Panc1 (cell line): Measurements from ENCODE around the gene BMP10. TPM values are rescaled to one million over a fixed set of nuclear protein-coding genes. Genes with fewer than 3 reads are reported as not detected.

Source experiments
- ATAC-seq: fragments of 200-7000 bp; cut with Tn5 transposase; 2 replicates; pipeline ENCODE4 v1.9.1; 2020; ENCODE audit warnings: mild to moderate bottlenecking, moderate library complexity
- BruUV-seq: library from RNA; stranded (reverse); fragments of 400-500 nt; replicated peaks from 2 replicates; lab custom pipeline; 2021; lab: Mats Ljungman, UMichigan
- CTCF ChIA-PET: fragments of 300-600 bp; sonication (Branson Sonifier 250); formaldehyde crosslinking; loops from one replicate; lab custom pipeline; 2022; ENCODE audit warnings: antibody characterized with exemption; lab: Charles Lee
- POLR2A ChIA-PET: fragments of 300-600 bp; sonication (Branson Sonifier 250); formaldehyde crosslinking; loops from one replicate; lab custom pipeline; 2022; ENCODE audit warnings: antibody characterized with exemption; lab: Charles Lee
- DNase-seq: peaks from one replicate; pipeline ENCODE4 v3.0.0-alpha.2; 2010; ENCODE audit warnings: low read depth, low spot score
- H3K27ac ChIP-seq: 2 replicates; pipeline ENCODE4 v1.5.1; 2011; ENCODE audit warnings: mild to moderate bottlenecking, low read length, inconsistent platforms
- H3K27me3 ChIP-seq: fragments of 200-500 bp; sonication (Bioruptor generic); 2 replicates; pipeline ENCODE4 v1.6.0; 2014; ENCODE audit warnings: low read length, inconsistent platforms; ENCODE audit not compliant: control insufficient read depth, insufficient read depth
- H3K36me3 ChIP-seq: fragments of 200-500 bp; sonication (Bioruptor generic); 2 replicates; pipeline ENCODE4 v1.5.1; 2014; ENCODE audit warnings: inconsistent platforms, mild to moderate bottlenecking, low read length, moderate library complexity; ENCODE audit not compliant: control insufficient read depth, insufficient read depth
- H3K4me1 ChIP-seq: 2 replicates; pipeline ENCODE4 v1.5.1; 2011; ENCODE audit warnings: inconsistent platforms, mild to moderate bottlenecking, low read length, moderate library complexity; ENCODE audit not compliant: control insufficient read depth, insufficient read depth
- H3K4me3 ChIP-seq, 2 experiments: 2 replicates each; pipeline ENCODE4 v1.5.1; 2011 to 2012; ENCODE audit warnings: low read depth in 2 of 2, low read length in 2 of 2, mild to moderate bottlenecking in 2 of 2, inconsistent platforms in 1 of 2, moderate library complexity in 1 of 2
- H3K9me3 ChIP-seq: fragments of 200-500 bp; sonication (Bioruptor generic); 2 replicates; pipeline ENCODE4 v1.5.1; 2014; ENCODE audit warnings: low read depth, mild to moderate bottlenecking, inconsistent platforms, low read length, moderate library complexity; ENCODE audit not compliant: control insufficient read depth, insufficient read depth
- CTCF ChIP-seq: fragments of 450-650 bp; IDR thresholded peaks from 2 replicates; pipeline ENCODE4 v1.5.1; 2017; ENCODE audit warnings: mild to moderate bottlenecking
- POLR2AphosphoS5 ChIP-seq: IDR thresholded peaks from 2 replicates; pipeline ENCODE4 v1.6.1; 2012; ENCODE audit warnings: mild to moderate bottlenecking, low read depth, low read length, moderate library complexity
- SIN3A ChIP-seq: IDR thresholded peaks from 2 replicates; pipeline ENCODE4 v1.6.1; 2012; ENCODE audit warnings: low read depth, mild to moderate bottlenecking, low read length, moderate library complexity, borderline replicate concordance; ENCODE audit not compliant: insufficient read depth
- TCF7L2 ChIP-seq: IDR thresholded peaks from 2 replicates; pipeline ENCODE4 v1.6.1; 2011; ENCODE audit warnings: mild to moderate bottlenecking, low read depth, low read length, inconsistent platforms
- in situ Hi-C: cut with HindIII; loops from 2 replicates; pipeline ENCODE4 v1.10.0; 2016; ENCODE audit warnings: low sequenced_read_pairs, low pct_unique_long_range_greater_than_20kb
- intact Hi-C: fragments of 100-400 bp; cut with micrococcal nuclease; formaldehyde crosslinking; loops from one replicate; pipeline ENCODE4 v1.10.0; 2022; ENCODE audit not compliant: unreplicated experiment
- total RNA-seq: library from RNA; stranded (reverse); gene quantifications from one replicate; pipeline ENCODE4 v1.2.1, GENCODE V29; 2021; ENCODE audit not compliant: unreplicated experiment
- TF ChIP-seq, protein P1 (sequence below), 2 experiments: IDR thresholded peaks; 2 replicates each; pipeline ENCODE4 v1.6.1; 2011 to 2012; ENCODE audit warnings: low read depth in 2 of 2, control low read depth in 1 of 2, low read length in 1 of 2, mild to moderate bottlenecking in 1 of 2, moderate library complexity in 1 of 2; ENCODE audit not compliant: insufficient read depth in 1 of 2

BMP10 gene
- total RNA-seq, 1 experiment from 2014 or later = not detected

DNA sequence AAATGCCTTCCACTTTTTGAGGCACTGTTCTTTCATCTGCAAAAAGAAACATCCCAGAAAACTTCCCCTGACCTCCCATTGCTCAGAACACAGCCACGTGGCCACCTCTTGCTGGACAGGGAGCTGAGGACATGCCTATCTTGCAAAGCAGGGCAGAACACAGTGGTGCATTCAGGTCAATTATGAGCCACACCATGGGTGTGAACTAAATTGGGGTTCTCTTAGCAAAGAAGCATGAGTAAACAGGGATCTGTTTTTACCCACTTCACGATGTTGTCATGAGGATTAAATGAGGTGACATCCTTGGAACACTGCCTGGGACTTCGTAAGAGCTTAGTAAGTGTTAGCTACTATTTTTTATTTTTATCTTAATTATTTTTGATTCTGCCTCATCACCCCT lies 25.1 kb downstream of the BMP10 start:
- ChIA-PET CTCF (no interaction called here), POLR2A (no interaction called here)
- Histone ChIP-seq H3K27me3 (peaks cover 21% of the 10 kb centered on the region), H3K9me3 (no peaks in the 10 kb centered on the region), H3K4me3 (no peak overlapping the region), H3K36me3 (no peaks in the 10 kb centered on the region), H3K4me1 (no peaks in the 10 kb centered on the region), H3K27ac (no peak overlapping the region)
- no peak for ATAC-seq
- no peak for DNase-seq
- TF ChIP-seq SIN3A = no peak
- TF ChIP-seq, protein P1, sequence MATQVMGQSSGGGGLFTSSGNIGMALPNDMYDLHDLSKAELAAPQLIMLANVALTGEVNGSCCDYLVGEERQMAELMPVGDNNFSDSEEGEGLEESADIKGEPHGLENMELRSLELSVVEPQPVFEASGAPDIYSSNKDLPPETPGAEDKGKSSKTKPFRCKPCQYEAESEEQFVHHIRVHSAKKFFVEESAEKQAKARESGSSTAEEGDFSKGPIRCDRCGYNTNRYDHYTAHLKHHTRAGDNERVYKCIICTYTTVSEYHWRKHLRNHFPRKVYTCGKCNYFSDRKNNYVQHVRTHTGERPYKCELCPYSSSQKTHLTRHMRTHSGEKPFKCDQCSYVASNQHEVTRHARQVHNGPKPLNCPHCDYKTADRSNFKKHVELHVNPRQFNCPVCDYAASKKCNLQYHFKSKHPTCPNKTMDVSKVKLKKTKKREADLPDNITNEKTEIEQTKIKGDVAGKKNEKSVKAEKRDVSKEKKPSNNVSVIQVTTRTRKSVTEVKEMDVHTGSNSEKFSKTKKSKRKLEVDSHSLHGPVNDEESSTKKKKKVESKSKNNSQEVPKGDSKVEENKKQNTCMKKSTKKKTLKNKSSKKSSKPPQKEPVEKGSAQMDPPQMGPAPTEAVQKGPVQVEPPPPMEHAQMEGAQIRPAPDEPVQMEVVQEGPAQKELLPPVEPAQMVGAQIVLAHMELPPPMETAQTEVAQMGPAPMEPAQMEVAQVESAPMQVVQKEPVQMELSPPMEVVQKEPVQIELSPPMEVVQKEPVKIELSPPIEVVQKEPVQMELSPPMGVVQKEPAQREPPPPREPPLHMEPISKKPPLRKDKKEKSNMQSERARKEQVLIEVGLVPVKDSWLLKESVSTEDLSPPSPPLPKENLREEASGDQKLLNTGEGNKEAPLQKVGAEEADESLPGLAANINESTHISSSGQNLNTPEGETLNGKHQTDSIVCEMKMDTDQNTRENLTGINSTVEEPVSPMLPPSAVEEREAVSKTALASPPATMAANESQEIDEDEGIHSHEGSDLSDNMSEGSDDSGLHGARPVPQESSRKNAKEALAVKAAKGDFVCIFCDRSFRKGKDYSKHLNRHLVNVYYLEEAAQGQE (IDR thresholded peaks at IDR 0.05; ENCODE audit: insufficient read depth in 1 of 2, low read depth in 2 of 2, low read length in 1 of 2) = no peak
- no peak for TF ChIP-seq POLR2AphosphoS5
- no peak for TF ChIP-seq TCF7L2
- no peak for TF ChIP-seq CTCF
- in situ Hi-C loops (no loop called here), intact Hi-C loops (no loop called here)
- no TSS peak for BruUV-seq

DNA sequence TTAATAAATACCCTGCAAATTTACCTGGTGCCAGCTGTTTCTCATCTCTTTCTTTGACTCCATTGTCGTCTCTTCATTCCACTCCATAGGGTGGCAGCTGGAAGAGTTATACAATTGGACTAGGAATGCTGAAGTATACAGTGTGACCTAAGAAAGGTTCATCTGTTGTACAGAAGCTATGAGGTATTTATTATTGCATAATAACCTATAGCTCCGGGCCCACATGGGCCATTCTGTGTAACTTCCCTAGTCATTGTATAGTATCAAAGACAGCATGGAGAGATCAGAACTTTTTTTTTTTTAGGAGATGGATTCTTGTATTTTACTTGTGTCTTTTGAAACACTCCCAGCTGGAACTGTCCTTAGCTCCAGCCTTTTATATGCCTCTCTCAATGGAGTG lies 26.2 kb downstream of the BMP10 start:
- ATAC-seq = no peak
- no peaks in the 10 kb centered on the region for H3K9me3 ChIP-seq
- ChIA-PET POLR2A (no interaction called here), CTCF (interaction anchor here (0.5 kb wide), 1 partner anchor 119 kb away, joined by 3 read pairs; no protein-coding TSS in a partner anchor)
- no peak overlapping the region for H3K4me3 ChIP-seq
- BruUV-seq = no TSS peak
- intact Hi-C loops (no loop called here), in situ Hi-C loops (no loop called here)
- peaks cover 21% of the 10 kb centered on the region for H3K27me3 ChIP-seq
- DNase-seq = no peak
- no peak overlapping the region for H3K27ac ChIP-seq
- no peaks in the 10 kb centered on the region for H3K36me3 ChIP-seq
- TF ChIP-seq TCF7L2 (no peak), POLR2AphosphoS5 (no peak), SIN3A (no peak), CTCF (no peak)
- TF ChIP-seq, protein P1 (IDR thresholded peaks at IDR 0.05; ENCODE audit: insufficient read depth in 1 of 2, low read depth in 2 of 2, low read length in 1 of 2) = no peak
- H3K4me1 ChIP-seq = no peaks in the 10 kb centered on the region
